Measurements from ENCODE around the gene DHCR24.
A peak's percentile ranks its signal among the peaks of the same experiment; 100 is the strongest.

The DHCR24 gene

GRCh38 chr1:54834007-54834541 lies 52.9 kb downstream of the DHCR24 start:
- H3K27ac ChIP-seq, result peak overlapping the region; percentile 98
- TF ChIP-seq CTCF (conservative IDR thresholded peaks at IDR 0.05) (no peak), ZFX (IDR thresholded peaks at IDR 0.05) (no peak)

- TF ChIP-seq CTCF (conservative IDR thresholded peaks at IDR 0.05) (no peak), ZFX (IDR thresholded peaks at IDR 0.05) (no peak)
- peak overlapping the region; percentile 98 for H3K27ac ChIP-seq
These were observed 53.9 kb downstream of the DHCR24 start for GRCh38 chr1:54833121-54833520.

GRCh38 chr1:54826226-54826816 lies 60.7 kb downstream of the DHCR24 start:
- TF ChIP-seq CTCF (conservative IDR thresholded peaks at IDR 0.05), result no peak
- TF ChIP-seq ZFX (IDR thresholded peaks at IDR 0.05), result no peak
- H3K27ac ChIP-seq, result no peak overlapping the region

GRCh38 chr1:54825696-54826095 lies 61.3 kb downstream of the DHCR24 start:
- no peak overlapping the region for H3K27ac ChIP-seq
- TF ChIP-seq CTCF (conservative IDR thresholded peaks at IDR 0.05) (no peak), ZFX (IDR thresholded peaks at IDR 0.05) (no peak)

- H3K27ac ChIP-seq, result no peak overlapping the region
- TF ChIP-seq CTCF (conservative IDR thresholded peaks at IDR 0.05) (no peak), ZFX (IDR thresholded peaks at IDR 0.05) (no peak)
These were observed 63.3 kb downstream of the DHCR24 start for GRCh38 chr1:54823670-54824069.

- no peak overlapping the region for H3K27ac ChIP-seq
- TF ChIP-seq CTCF (conservative IDR thresholded peaks at IDR 0.05) (no peak), ZFX (IDR thresholded peaks at IDR 0.05) (no peak)
These were observed 67.3 kb downstream of the DHCR24 start for GRCh38 chr1:54819733-54820132.

- H3K27ac ChIP-seq, result no peak overlapping the region
- no peak for TF ChIP-seq CTCF (conservative IDR thresholded peaks at IDR 0.05)
- no peak for TF ChIP-seq ZFX (IDR thresholded peaks at IDR 0.05)
These were observed 67.8 kb downstream of the DHCR24 start for GRCh38 chr1:54819195-54819536.
